Mesenchymal stem cell (in vitro differentiated cells and primary cell): Measurements from ENCODE around the gene TMEM185B.

Source experiments
- DNase-seq: peaks from one replicate; pipeline ENCODE4 v3.0.0-alpha.2; 2013
- H2AFZ ChIP-seq: one replicate; pipeline ENCODE4 v1.6.1; 2013; ENCODE audit warnings: low read depth, mild to moderate bottlenecking, control low read depth, inconsistent platforms, low read length, moderate library complexity
- H2AK5ac ChIP-seq: 2 replicates; pipeline ENCODE4 v1.6.1; 2013; ENCODE audit warnings: low read length, moderate library complexity, mild to moderate bottlenecking, inconsistent platforms; ENCODE audit not compliant: severe bottlenecking
- H2BK120ac ChIP-seq: one replicate; pipeline ENCODE4 v1.6.1; 2013; ENCODE audit warnings: low read depth, mild to moderate bottlenecking, inconsistent platforms, low read length, moderate library complexity
- H2BK12ac ChIP-seq, 2 experiments: one replicate each; pipeline ENCODE4 v1.6.1; 2013; ENCODE audit warnings: inconsistent platforms in 2 of 2, low read length in 2 of 2, mild to moderate bottlenecking in 2 of 2, moderate library complexity in 2 of 2, control low read depth in 1 of 2
- H2BK15ac ChIP-seq: one replicate; pipeline ENCODE4 v1.6.1; 2013; ENCODE audit warnings: mild to moderate bottlenecking, low read depth, inconsistent platforms; ENCODE audit not compliant: poor library complexity, severe bottlenecking
- H2BK5ac ChIP-seq: 2 replicates; pipeline ENCODE4 v1.6.1; 2013; ENCODE audit warnings: low read depth, mild to moderate bottlenecking, low read length, control low read depth, inconsistent platforms; ENCODE audit not compliant: poor library complexity, severe bottlenecking
- H3K14ac ChIP-seq, 2 experiments: one replicate each; pipeline ENCODE4 v1.6.1; 2013; ENCODE audit warnings: inconsistent platforms in 2 of 2, low read length in 2 of 2, control low read depth in 1 of 2, mild to moderate bottlenecking in 1 of 2, moderate library complexity in 1 of 2
- H3K18ac ChIP-seq, 2 experiments: one replicate each; pipeline ENCODE4 v1.6.1; 2013; ENCODE audit warnings: inconsistent platforms in 2 of 2, low read length in 2 of 2, control low read depth in 1 of 2, low read depth in 1 of 2, mild to moderate bottlenecking in 1 of 2
- H3K23ac ChIP-seq, 2 experiments: one replicate each; pipeline ENCODE4 v1.6.1; 2013; ENCODE audit warnings: inconsistent platforms in 2 of 2, low read length in 2 of 2, mild to moderate bottlenecking in 2 of 2, moderate library complexity in 2 of 2, control low read depth in 1 of 2
- H3K27ac ChIP-seq: 2 replicates; pipeline ENCODE4 v1.5.1; 2013; ENCODE audit warnings: mild to moderate bottlenecking, moderate library complexity, low read length, control low read depth, inconsistent platforms; ENCODE audit not compliant: poor library complexity, severe bottlenecking
- H3K27me3 ChIP-seq, 2 experiments: 2 replicates each; pipeline versions ENCODE4 v1.6.1 to v1.7.0; 2013; ENCODE audit warnings: low read length in 2 of 2, mild to moderate bottlenecking in 2 of 2, moderate library complexity in 2 of 2, control low read depth in 1 of 2, inconsistent platforms in 1 of 2; ENCODE audit not compliant: control insufficient read depth in 1 of 2, insufficient read depth in 1 of 2
- H3K36me3 ChIP-seq, 2 experiments: 2 replicates each; pipeline versions ENCODE4 v1.6.1 to v1.7.0; 2013; ENCODE audit warnings: low read length in 2 of 2, control low read depth in 1 of 2, inconsistent platforms in 1 of 2, low read depth in 1 of 2, mild to moderate bottlenecking in 1 of 2; ENCODE audit not compliant: insufficient read depth in 2 of 2, control insufficient read depth in 1 of 2
- H3K4ac ChIP-seq, 2 experiments: one replicate each; pipeline ENCODE4 v1.6.1; 2013; ENCODE audit warnings: inconsistent platforms in 2 of 2, low read length in 2 of 2, mild to moderate bottlenecking in 2 of 2, moderate library complexity in 2 of 2, control low read depth in 1 of 2, low read depth in 1 of 2
- H3K4me1 ChIP-seq: 2 replicates; pipeline ENCODE4 v1.6.1; 2013; ENCODE audit warnings: low read depth, low read length, control low read depth; ENCODE audit not compliant: control insufficient read depth, insufficient read depth
- H3K4me2 ChIP-seq: 2 replicates; pipeline ENCODE4 v1.6.1; 2013; ENCODE audit warnings: low read length, mild to moderate bottlenecking, inconsistent platforms; ENCODE audit not compliant: poor library complexity, severe bottlenecking
- H3K4me3 ChIP-seq, 2 experiments: 2 replicates each; pipeline versions ENCODE4 v1.5.1 to v1.7.0; 2013; ENCODE audit warnings: low read length in 2 of 2, mild to moderate bottlenecking in 2 of 2, control low read depth in 1 of 2, low read depth in 1 of 2; ENCODE audit not compliant: insufficient read depth in 1 of 2
- H3K79me1 ChIP-seq: replicated peaks from 2 replicates; pipeline ENCODE4 v1.6.1; 2013; ENCODE audit warnings: mild to moderate bottlenecking, control low read depth, low read length, inconsistent platforms; ENCODE audit not compliant: poor library complexity, severe bottlenecking
- H3K9ac ChIP-seq: 2 replicates; pipeline ENCODE4 v1.7.0; 2013; ENCODE audit warnings: mild to moderate bottlenecking, low read length, moderate library complexity
- H3K9me3 ChIP-seq: 2 replicates; pipeline ENCODE4 v1.7.0; 2013; ENCODE audit warnings: mild to moderate bottlenecking, low read length; ENCODE audit not compliant: control insufficient read depth
- H4K8ac ChIP-seq: one replicate; pipeline ENCODE4 v1.6.1; 2013; ENCODE audit warnings: inconsistent platforms, mild to moderate bottlenecking, low read length, moderate library complexity
- H4K91ac ChIP-seq: one replicate; pipeline ENCODE4 v1.6.1; 2013; ENCODE audit warnings: mild to moderate bottlenecking, low read length, inconsistent platforms
- WGBS: methylation state at CpG from one replicate; pipeline ENCODE4 v1.1.7; 2013; ENCODE audit warnings: mixed read lengths; 5-methylcytosine and 5-hydroxymethylcytosine counted together

Gene TMEM185B

GRCh38 chr2:120208381-120209353 lies 14.5 kb downstream of the TMEM185B start:
- no peak overlapping the region for H3K4ac ChIP-seq
- H2BK15ac ChIP-seq, result no peak overlapping the region
- H3K27ac ChIP-seq, result no peak overlapping the region
- DNase-seq, result no peak
- no peak overlapping the region for H3K23ac ChIP-seq
- no peak overlapping the region for H2BK120ac ChIP-seq
- H4K91ac ChIP-seq, result no peak overlapping the region
- H3K9ac ChIP-seq, result no peak overlapping the region
- H2AFZ ChIP-seq, result no peak overlapping the region
- 87% methylated on average over 10 of the region's 10 CpGs for WGBS
- H3K27me3 ChIP-seq, result peaks cover 0 to 4% of the 10 kb centered on the region in 2 experiments
- no peak overlapping the region for H3K18ac ChIP-seq
- no peak overlapping the region for H2AK5ac ChIP-seq
- H3K9me3 ChIP-seq, result no peaks in the 10 kb centered on the region
- H2BK5ac ChIP-seq, result no peak overlapping the region
- no peaks in the 10 kb centered on the region for H3K36me3 ChIP-seq
- H3K4me3 ChIP-seq, result no peak overlapping the region
- peaks cover 3% of the 10 kb centered on the region for H3K4me1 ChIP-seq
- peaks cover 3% of the 10 kb centered on the region for H3K79me1 ChIP-seq
- no peak overlapping the region for H4K8ac ChIP-seq
- H3K14ac ChIP-seq, result no peak overlapping the region
- no peak overlapping the region for H3K4me2 ChIP-seq
- no peak overlapping the region for H2BK12ac ChIP-seq

- Histone ChIP-seq H2AFZ (no peak overlapping the region), H2BK12ac (no peak overlapping the region), H2BK15ac (no peak overlapping the region), H2AK5ac (no peak overlapping the region), H3K14ac (no peak overlapping the region), H3K36me3 (no peaks in the 10 kb centered on the region), H3K23ac (no peak overlapping the region), H3K9me3 (no peaks in the 10 kb centered on the region), H2BK5ac (no peak overlapping the region), H4K91ac (no peak overlapping the region), H4K8ac (no peak overlapping the region), H3K4me3 (no peak overlapping the region), H3K4ac (no peak overlapping the region), H3K18ac (peak overlapping the region in 1 of 2 experiments; percentile 0), H3K27ac (no peak overlapping the region), H3K27me3 (peaks cover 0 to 10% of the 10 kb centered on the region in 2 experiments), H3K4me2 (no peak overlapping the region), H2BK120ac (no peak overlapping the region), H3K4me1 (peaks cover 3% of the 10 kb centered on the region), H3K79me1 (peaks cover 3% of the 10 kb centered on the region), H3K9ac (no peak overlapping the region)
- 49% methylated on average over 8 of the region's 8 CpGs for WGBS
- DNase-seq, result no peak
Measured at GRCh38 chr2:120206022-120206581, 17.1 kb downstream of the TMEM185B start.

- WGBS, result 97% methylated on average over 11 of the region's 12 CpGs
- no peaks in the 10 kb centered on the region for H3K4me1 ChIP-seq
- H3K9me3 ChIP-seq, result no peaks in the 10 kb centered on the region
- no peak overlapping the region for H2BK12ac ChIP-seq
- H3K4me2 ChIP-seq, result no peak overlapping the region
- no peak overlapping the region for H2BK5ac ChIP-seq
- H2AK5ac ChIP-seq, result no peak overlapping the region
- H3K4ac ChIP-seq, result no peak overlapping the region
- H3K27ac ChIP-seq, result no peak overlapping the region
- no peak overlapping the region for H3K14ac ChIP-seq
- no peak overlapping the region for H2BK15ac ChIP-seq
- no peak overlapping the region for H4K91ac ChIP-seq
- H2BK120ac ChIP-seq, result no peak overlapping the region
- H3K23ac ChIP-seq, result no peak overlapping the region
- H3K27me3 ChIP-seq, result peaks cover 0 to 10% of the 10 kb centered on the region in 2 experiments
- no peak overlapping the region for H3K4me3 ChIP-seq
- H2AFZ ChIP-seq, result no peak overlapping the region
- no peaks in the 10 kb centered on the region for H3K36me3 ChIP-seq
- H3K18ac ChIP-seq, result no peak overlapping the region
- no peak for DNase-seq
- H4K8ac ChIP-seq, result no peak overlapping the region
- H3K9ac ChIP-seq, result no peak overlapping the region
- H3K79me1 ChIP-seq, result no peaks in the 10 kb centered on the region
Measured at GRCh38 chr2:120204945-120205670, 18.1 kb downstream of the TMEM185B start.

- Histone ChIP-seq H2AK5ac (no peak overlapping the region), H3K14ac (no peak overlapping the region), H3K4ac (no peak overlapping the region), H2BK12ac (no peak overlapping the region), H3K9me3 (no peaks in the 10 kb centered on the region), H3K27ac (no peak overlapping the region), H3K4me1 (no peaks in the 10 kb centered on the region), H3K9ac (no peak overlapping the region), H4K8ac (no peak overlapping the region), H3K23ac (no peak overlapping the region), H3K4me2 (no peak overlapping the region), H3K18ac (no peak overlapping the region), H4K91ac (no peak overlapping the region), H2BK5ac (no peak overlapping the region), H3K79me1 (no peaks in the 10 kb centered on the region), H2AFZ (no peak overlapping the region), H3K27me3 (peaks cover 0 to 10% of the 10 kb centered on the region in 2 experiments), H2BK120ac (no peak overlapping the region), H3K4me3 (no peak overlapping the region), H2BK15ac (no peak overlapping the region), H3K36me3 (no peaks in the 10 kb centered on the region)
- WGBS, result 84% methylated on average over 3 of the region's 3 CpGs
- DNase-seq, result no peak
Measured at GRCh38 chr2:120204417-120204816, 18.8 kb downstream of the TMEM185B start.
